HEK293 (cell line): Measurements from ENCODE around the gene TRAPPC6A.

Source experiments
- CTCF ChIA-PET: fragments of 350-600 bp; formaldehyde crosslinking; extraction: SDS; loops from one replicate; lab custom pipeline; 2021; ENCODE audit warnings: antibody characterized with exemption; lab: Yijun Ruan, JAX
- POLR2A ChIA-PET: fragments of 300-600 bp; formaldehyde crosslinking; extraction: SDS; loops from one replicate; lab custom pipeline; 2020; ENCODE audit warnings: antibody characterized with exemption, inconsistent platforms; lab: Yijun Ruan, JAX
- H3K27ac ChIP-seq: fragments of 200-500 bp; sonication (Bioruptor generic); 2 replicates; pipeline ENCODE4 v1.5.1; 2014; ENCODE audit warnings: low read depth, low read length, control low read depth, inconsistent platforms; ENCODE audit errors: extremely low read depth
- H3K36me3 ChIP-seq, 2 experiments: fragments of 200-500 bp in 1 of 2; sonication (Bioruptor generic) in 1 of 2; 1 replicate in 1 of 2; 2 replicates in 1 of 2; pipeline ENCODE4 v1.5.1; 2014 to 2017; ENCODE audit warnings: inconsistent platforms in 2 of 2, low read length in 2 of 2; ENCODE audit not compliant: control insufficient read depth in 2 of 2, insufficient read depth in 1 of 2
- H3K4me1 ChIP-seq: fragments of 200-500 bp; sonication (Bioruptor generic); 2 replicates; pipeline ENCODE4 v1.5.1; 2014; ENCODE audit warnings: mild to moderate bottlenecking, low read length, inconsistent platforms; ENCODE audit not compliant: control insufficient read depth, insufficient read depth
- H3K4me3 ChIP-seq: 2 replicates; pipeline ENCODE4 v1.5.1; 2011; ENCODE audit warnings: low read depth, mild to moderate bottlenecking, control low read depth, low read length, moderate library complexity
- H3K9me3 ChIP-seq: fragments of 200-500 bp; sonication (Bioruptor generic); 2 replicates; pipeline ENCODE4 v1.5.1; 2014; ENCODE audit warnings: low read depth, low read length, inconsistent platforms; ENCODE audit not compliant: control insufficient read depth, insufficient read depth
- AEBP2 ChIP-seq: fragments of 450-650 bp; formaldehyde crosslinking; IDR thresholded peaks from 2 replicates; pipeline ENCODE4 v1.5.1; 2016; ENCODE audit warnings: missing biosample characterization, missing genetic modification characterization, borderline replicate concordance
- HIC1 ChIP-seq: fragments of 450-650 bp; formaldehyde crosslinking; IDR thresholded peaks from 2 replicates; pipeline ENCODE4 v1.5.1; 2016; ENCODE audit warnings: missing biosample characterization, missing genetic modification characterization
- HOXD13 ChIP-seq: sonication (generic); formaldehyde crosslinking; IDR thresholded peaks from 2 replicates; pipeline ENCODE4 v1.8.0; 2022; ENCODE audit warnings: missing genetic modification reagents, borderline replicate concordance
- IKZF3 ChIP-seq: fragments of 450-650 bp; IDR thresholded peaks from 2 replicates; pipeline ENCODE4 v1.5.0; 2018; ENCODE audit warnings: missing biosample characterization, mild to moderate bottlenecking, missing genetic modification characterization, moderate library complexity
- TCF7L2 ChIP-seq: IDR thresholded peaks from 2 replicates; pipeline ENCODE4 v1.6.1; 2011; ENCODE audit warnings: low read depth, mild to moderate bottlenecking, inconsistent platforms, low read length, moderate library complexity, borderline replicate concordance
- ZBTB10 ChIP-seq: fragments of 450-650 bp; formaldehyde crosslinking; IDR thresholded peaks from 2 replicates; pipeline ENCODE4 v1.5.1; 2016; ENCODE audit warnings: missing biosample characterization, missing genetic modification characterization
- ZBTB6 ChIP-seq: fragments of 450-650 bp; formaldehyde crosslinking; IDR thresholded peaks from 2 replicates; pipeline ENCODE4 v1.5.1; 2017; ENCODE audit warnings: missing biosample characterization, missing genetic modification characterization
- ZNF132 ChIP-seq: fragments of 450-650 bp; formaldehyde crosslinking; IDR thresholded peaks from 2 replicates; pipeline ENCODE4 v1.5.1; 2017; ENCODE audit warnings: missing biosample characterization, missing genetic modification characterization, borderline replicate concordance
- ZNF214 ChIP-seq: fragments of 450-650 bp; formaldehyde crosslinking; IDR thresholded peaks from 2 replicates; pipeline ENCODE4 v1.5.1; 2017; ENCODE audit warnings: missing biosample characterization, mild to moderate bottlenecking, missing genetic modification characterization, borderline replicate concordance
- ZNF558 ChIP-seq: fragments of 450-650 bp; formaldehyde crosslinking; IDR thresholded peaks from 2 replicates; pipeline ENCODE4 v1.5.1; 2016; ENCODE audit warnings: missing biosample characterization, missing genetic modification characterization
- ZNF621 ChIP-seq: fragments of 450-650 bp; formaldehyde crosslinking; IDR thresholded peaks from 2 replicates; pipeline ENCODE4 v1.5.1; 2017; ENCODE audit warnings: missing biosample characterization, missing genetic modification characterization
- ZNF623 ChIP-seq: fragments of 450-650 bp; formaldehyde crosslinking; IDR thresholded peaks from 2 replicates; pipeline ENCODE4 v1.5.1; 2016; ENCODE audit warnings: missing biosample characterization, missing genetic modification characterization
- ZNF629 ChIP-seq: fragments of 450-650 bp; formaldehyde crosslinking; IDR thresholded peaks from 2 replicates; pipeline ENCODE4 v1.5.1; 2017; ENCODE audit warnings: missing biosample characterization, missing genetic modification characterization
- ZNF704 ChIP-seq: fragments of 450-650 bp; formaldehyde crosslinking; IDR thresholded peaks from 2 replicates; pipeline ENCODE4 v1.5.1; 2016; ENCODE audit warnings: missing biosample characterization, missing genetic modification characterization
- ZSCAN18 ChIP-seq: fragments of 450-650 bp; formaldehyde crosslinking; IDR thresholded peaks from 2 replicates; pipeline ENCODE4 v1.5.1; 2016; ENCODE audit warnings: missing biosample characterization, missing genetic modification characterization

The TRAPPC6A gene

GRCh38 chr19:45178262-45179071 lies 430 bp upstream of the TRAPPC6A start, which contains the start of gene BLOC1S3 (continued):
- TF ChIP-seq ZBTB6 (tag by site-specific recombination), result no peak
- TF ChIP-seq HIC1 (tag by site-specific recombination), result no peak

- Histone ChIP-seq H3K9me3 (no peaks in the 10 kb centered on the region), H3K27ac (no peak overlapping the region), H3K4me3 (no peak overlapping the region), H3K4me1 (peaks cover 8% of the 10 kb centered on the region), H3K36me3 (peaks cover 0 to 2% of the 10 kb centered on the region in 2 experiments; a peak in 1 of 3 replicates)
- ChIA-PET CTCF (no interaction called here), POLR2A (interaction anchor here (0.6 kb wide), 1 partner anchor 1693 kb away, joined by 5 read pairs; no protein-coding TSS in a partner anchor)
- TF ChIP-seq ZNF621 (tag by site-specific recombination) (no peak), ZNF629 (tag by site-specific recombination) (no peak), ZNF704 (tag by site-specific recombination) (no peak), ZNF214 (no peak), IKZF3 (tag by site-specific recombination) (no peak)
Measured at GRCh38 chr19:45175515-45176345, 2.3 kb downstream of the TRAPPC6A start.

GRCh38 chr19:45173816-45174215 lies 4.2 kb downstream of the TRAPPC6A start:
- no peaks in the 10 kb centered on the region for H3K36me3 ChIP-seq
- ChIA-PET POLR2A (no interaction called here), CTCF (no interaction called here)
- H3K9me3 ChIP-seq, result no peaks in the 10 kb centered on the region
- no peak overlapping the region for H3K4me3 ChIP-seq
- no peak overlapping the region for H3K27ac ChIP-seq
- peaks cover 3% of the 10 kb centered on the region; the same call in 1 of the 2 replicates for H3K4me1 ChIP-seq
- no peak for TF ChIP-seq TCF7L2
- TF ChIP-seq ZBTB10 (tag by site-specific recombination), result no peak
- TF ChIP-seq ZSCAN18 (tag by site-specific recombination), result no peak
- TF ChIP-seq ZNF132 (tag by site-specific recombination), result no peak
- no peak for TF ChIP-seq HOXD13 (CRISPR knock-in tag)
- no peak for TF ChIP-seq ZNF558 (tag by site-specific recombination)
- TF ChIP-seq IKZF3 (tag by site-specific recombination), result no peak
- no peak for TF ChIP-seq AEBP2
- TF ChIP-seq ZNF623 (tag by site-specific recombination), result no peak
